HT1080 (cell line): ENCODE results near the gene DUSP10. TPM values are rescaled to one million over a fixed set of nuclear protein-coding genes. Genes with fewer than 3 reads are reported as not detected.

Experiments
- DNase-seq: peaks from one replicate; pipeline ENCODE4 v3.0.0-alpha.2; 2015; ENCODE audit warnings: low read depth
- total RNA-seq: library from RNA; depleted of rRNA; stranded (reverse); fragments of >200 nt; shearing (Covaris generic); gene quantifications from 2 replicates; pipeline ENCODE4 v1.2.3, GENCODE V29; 2014

The DUSP10 gene
- total RNA-seq, 1 experiment from 2014 or later, result 76.5 TPM

DNA sequence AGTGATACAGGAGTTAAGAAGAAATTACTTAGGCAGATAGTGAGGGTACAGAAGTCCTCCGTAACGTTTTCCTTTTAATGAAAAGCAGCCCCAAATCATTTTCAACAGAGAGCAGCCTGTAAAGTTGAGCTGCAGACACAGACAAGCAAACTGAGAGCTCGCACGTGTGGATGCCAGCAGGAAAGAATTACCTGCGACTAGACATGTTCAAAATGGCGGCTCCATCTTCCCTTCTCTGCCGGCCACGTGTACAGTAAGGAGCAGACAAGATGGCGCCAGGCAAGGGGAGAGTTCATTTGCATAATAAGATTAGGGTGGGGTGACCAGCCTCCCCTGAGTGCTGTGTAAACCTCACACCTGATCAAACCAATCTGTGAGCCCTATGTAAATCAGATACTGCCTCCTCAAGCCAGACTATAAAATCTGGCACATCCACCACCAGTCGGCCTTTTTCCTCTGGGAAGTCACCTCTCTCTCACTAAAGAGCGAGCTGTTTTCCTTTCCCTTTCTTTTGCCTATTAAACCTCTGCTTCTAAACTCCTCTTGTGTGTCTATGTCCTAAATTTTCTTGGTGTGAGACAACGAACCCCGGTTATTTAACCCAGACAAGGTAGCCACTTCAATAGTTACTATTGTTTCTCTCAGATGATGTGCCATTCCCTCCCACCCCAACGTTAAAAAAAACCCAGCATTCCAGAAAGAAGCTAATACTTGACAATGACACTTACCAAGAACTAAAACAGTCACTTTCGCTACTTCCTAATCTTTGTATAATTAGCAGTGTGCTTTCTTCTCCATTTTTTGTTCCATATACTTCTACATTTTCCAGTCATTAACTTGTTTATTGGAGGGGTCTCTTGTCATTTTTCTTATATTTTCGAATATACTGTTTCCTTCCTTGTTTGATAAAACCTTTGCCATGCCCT, 27.4 kb downstream of the DUSP10 start:
- DNase-seq, result no peak

DNA sequence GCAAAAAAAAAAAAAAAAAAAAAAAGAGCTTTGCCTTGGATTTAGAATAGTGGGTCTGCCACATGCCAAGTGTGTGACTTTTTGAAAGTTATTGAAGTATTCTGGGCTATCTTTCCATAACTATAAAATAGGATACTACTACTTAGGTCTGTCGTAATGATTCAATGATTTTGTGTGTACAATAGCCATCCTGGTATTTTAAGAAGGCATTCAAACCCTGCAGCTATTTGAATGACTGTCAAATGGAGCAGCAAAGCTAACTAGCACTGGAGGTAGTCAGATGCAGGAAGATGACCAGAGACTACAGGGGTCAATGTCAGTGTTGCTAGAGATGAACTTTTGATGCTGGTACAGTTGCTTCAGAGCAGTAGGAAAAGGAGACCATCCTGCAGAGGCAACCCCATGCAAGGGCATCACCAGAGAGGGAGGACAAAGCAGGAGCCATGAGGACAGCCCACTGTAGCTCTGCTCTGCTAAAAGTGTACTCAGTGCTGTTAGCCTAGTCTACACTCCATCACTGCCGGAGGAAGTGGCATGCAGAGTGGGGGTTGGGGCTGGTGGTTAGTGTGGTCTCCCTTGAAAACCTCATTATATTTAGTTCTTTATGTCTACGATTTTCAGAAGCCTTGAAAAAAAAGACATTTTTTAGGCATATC, 29.0 kb downstream of the DUSP10 start:
- no peak for DNase-seq

DNA sequence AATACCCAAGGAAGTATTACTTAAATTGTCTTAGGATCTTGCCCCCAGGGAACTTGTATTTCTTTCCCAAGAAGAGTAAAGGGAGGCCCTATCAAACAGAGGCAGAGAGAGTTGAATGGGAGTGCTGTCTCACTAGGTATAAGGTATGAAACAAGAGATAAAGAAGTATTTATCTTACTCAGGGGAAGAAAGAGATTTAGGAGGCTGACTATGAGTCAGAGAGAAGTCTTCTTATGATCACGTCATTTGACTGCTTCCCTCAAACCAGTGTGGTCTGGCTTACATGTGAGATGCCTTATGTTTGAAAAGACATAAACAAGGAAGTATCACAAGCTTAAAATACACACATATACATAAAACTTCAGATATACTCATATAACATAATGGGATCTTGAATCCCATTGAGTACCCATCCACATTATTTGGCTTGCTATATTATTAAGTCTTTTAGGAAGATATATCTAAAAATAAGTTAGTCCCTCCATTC, 29.6 kb downstream of the DUSP10 start:
- DNase-seq, result peak; percentile 81

DNA sequence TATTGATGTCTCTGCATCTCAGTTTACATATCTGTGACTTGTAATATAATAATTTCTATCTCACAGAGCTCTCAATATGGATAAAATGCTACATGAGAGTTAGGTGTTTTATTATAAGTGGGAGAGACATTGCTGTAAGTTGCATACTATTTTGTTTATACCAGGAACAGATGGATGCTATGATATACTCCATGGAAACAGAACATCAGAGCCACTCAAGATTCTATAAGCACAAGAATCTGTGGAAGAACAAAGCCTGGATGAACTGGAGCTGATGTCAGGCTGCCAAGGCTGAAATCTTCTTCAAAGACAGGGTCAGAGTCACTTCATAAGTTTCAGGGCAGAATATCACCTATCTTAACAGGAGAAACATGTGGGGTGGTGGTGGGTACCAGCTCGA, 30.2 kb downstream of the DUSP10 start:
- no peak for DNase-seq

DNA sequence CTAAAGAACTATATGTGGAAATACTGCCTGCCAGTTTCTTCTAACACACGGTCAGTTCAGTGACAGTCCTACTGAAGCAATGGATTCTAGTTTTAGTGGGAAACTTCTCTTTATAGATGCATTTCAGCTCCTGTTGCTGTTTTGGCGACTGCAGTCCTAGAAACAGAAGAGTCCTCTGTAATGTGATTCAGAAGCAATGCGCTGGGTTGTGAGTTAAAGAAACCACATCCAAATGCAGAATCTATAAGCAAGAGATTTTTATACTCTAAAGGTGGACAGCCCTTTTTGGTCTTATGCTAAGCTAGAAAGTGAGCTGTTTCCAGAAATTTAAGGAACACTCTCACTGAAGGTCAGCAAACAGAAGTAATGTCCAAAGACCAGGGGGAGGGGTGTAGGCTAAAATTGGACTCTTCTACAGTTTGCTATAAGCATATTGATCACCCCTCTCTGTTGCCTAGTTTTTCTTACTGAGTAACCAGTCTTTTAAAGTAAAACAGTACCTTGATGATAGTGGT, 30.8 kb downstream of the DUSP10 start:
- DNase-seq, result no peak

DNA sequence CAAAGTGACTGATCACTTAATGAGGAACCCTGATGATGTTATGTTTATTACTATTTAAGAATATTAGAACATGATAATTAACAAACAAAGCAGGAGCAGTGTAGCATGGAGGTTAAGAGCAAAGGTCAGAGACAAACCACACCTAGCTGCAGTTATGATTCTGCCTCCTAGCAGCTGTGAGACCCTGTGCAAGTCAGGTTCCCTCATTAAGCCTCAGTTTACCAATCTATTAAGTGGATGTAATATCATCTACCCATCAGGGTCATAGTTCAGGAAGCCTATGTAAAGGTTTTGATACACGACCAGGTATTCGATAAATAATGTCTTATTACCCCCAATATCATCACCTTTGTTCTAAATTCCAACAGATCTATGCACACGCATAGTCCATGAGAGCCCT, 32.0 kb downstream of the DUSP10 start:
- DNase-seq, result no peak

DNA sequence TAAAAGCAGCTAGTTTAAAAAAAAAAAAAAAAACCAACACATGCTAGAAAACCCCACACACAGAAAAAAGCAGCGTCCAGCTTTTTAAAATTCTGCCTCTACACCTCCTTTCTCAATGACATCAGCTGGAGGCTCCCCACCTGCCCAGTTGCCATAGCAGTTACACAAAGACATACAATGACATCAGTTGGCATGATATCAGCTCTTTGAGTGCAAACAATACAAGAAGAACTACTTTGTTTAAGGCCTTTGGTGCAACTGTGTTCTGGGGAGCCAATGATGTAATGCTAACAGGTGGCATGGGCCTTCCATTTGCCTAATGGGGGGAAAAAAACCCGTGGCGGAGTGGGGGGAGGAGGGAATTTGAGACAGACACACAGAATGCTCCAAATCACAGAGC, 32.9 kb downstream of the DUSP10 start:
- peak; percentile 46 for DNase-seq

DNA sequence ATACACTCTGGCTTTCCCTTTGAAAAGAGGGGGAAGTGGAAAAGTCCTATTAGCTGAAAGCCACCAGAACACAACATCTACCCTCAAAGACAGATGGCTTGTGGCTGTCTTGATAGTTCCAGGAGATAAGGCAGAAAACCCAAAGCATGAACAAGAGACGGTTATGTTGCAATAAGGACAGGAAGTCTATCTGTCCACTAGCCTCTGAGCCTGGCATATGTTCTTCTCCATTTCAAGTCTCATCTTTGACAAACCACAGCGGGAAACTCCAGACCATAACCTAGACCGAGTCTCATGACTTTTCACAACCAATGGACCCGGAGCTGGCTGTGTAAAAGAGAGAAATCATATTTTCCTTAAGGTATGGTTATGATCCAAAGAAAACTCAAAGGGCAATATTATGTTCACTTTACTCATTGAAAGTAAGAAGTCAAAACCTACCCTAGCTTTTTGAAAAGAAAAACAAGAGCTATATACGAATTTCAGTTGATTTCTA, 33.8 kb downstream of the DUSP10 start:
- peak; percentile 41 for DNase-seq

DNA sequence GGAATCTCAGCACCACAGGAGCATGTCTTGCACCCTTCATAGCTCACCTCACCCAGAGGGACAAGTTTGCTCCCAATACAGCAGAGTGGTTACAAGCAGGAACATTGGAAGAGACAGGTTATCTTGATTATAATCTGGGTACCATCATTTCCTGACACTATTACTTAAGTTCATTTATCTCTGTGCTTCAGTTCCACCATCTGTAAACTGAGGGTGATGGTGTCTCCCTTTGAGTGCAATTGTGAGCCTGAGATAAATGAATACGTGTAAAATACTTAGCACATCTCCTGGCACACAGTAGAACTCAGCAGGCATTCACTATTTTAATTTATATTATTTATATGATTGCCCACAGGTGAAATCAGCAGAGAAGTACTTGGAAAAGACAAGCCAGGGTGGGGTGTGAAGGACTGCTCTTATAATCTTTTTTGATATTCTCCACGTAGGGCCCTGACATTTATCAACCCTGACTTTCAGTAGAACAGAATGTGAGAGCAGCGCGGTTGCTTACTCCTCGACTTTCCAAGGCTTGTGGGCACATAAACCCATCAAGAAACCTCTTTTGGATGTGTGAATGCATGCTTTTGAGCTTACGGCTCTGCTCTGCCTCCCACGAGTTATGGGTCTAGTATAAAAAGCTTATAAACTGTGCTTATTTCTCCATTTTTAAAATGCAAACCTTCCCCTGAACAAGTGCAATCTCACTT, 34.9 kb downstream of the DUSP10 start:
- DNase-seq, result no peak

DNA sequence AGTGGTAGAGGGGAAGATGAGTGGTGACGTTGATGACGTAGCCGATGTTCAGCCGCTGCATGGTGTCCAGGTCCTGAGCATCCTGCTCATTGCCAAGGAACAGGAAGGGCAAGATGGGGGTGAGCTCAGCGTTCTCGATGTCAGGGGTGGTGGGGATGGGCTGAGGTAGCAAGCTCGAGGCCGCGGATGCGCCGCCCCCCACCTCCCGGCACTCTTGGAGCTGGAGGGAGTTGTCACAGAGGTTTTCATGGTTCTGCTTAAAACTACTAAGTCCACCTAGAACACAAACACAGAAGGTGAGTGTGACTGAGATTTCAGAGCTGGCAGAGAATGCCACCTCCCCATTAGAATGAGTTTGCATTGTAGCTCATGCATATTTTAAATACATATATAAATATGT, 35.7 kb downstream of the DUSP10 start:
- no peak for DNase-seq

DNA sequence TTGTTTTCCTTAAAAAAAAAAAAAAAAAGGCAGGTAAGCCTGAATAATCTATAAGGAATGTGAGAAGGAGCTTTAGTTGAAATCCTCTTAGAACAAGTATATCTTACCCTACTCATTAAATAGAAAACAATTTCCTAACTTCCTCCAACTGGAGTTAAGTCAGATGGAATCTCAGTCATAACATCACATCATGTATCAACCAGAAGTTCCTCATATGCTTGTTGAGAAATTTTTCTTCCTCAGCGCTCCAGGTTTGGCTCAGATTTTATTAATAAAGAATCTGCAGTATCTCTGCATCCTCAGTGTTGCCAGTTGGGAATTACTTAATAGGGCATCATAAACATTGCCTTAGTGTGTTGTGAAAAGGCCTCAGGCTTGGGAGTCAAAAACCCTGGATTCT, 37.6 kb downstream of the DUSP10 start:
- DNase-seq, result no peak

DNA sequence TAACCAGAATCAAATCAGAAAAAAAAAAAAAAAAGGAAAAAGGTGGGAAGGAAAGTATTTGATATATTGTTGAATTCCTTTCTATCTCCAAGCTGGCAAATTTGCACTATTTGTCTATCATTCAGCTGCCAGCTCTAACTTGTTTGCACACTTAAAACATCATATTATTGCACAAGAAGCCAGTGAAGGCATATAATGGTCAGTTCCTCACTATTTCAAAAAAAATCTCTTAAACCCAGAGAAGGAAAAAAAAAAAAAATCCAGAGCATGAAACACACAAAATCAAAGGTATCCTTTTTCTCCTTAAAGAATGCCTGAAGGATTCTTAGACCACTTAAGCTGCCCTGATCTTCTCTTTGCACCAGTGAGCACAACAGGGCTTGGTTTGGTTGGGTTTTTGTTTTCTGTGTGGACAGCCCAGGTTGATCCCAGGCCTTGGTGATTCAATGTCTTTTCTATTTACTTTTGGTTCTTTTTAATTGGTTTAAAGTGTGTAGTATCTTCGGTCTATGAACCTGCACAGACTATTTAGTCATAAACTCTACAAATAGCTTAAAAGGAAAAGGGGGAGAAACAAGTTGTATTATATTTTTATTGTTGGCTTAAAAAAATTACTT, 40.2 kb downstream of the DUSP10 start:
- DNase-seq, result no peak

DNA sequence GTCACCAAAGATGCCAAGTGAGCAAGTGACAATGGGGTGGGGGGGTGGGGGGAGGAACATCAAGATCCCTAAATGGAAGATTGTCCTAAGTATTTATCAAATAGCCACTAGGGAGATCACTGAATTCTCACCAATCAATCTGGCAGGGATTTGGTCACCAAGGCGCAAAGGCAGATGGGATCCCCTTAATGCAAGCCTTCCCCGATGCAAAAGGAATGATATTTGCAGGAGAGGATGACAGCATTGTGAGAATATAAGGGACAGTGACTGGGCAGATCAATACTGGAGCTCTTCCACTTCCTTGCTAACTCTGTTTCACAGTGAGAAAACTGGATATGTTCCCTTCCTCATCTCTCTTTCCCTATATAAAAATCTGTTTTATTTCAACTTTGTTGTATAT, 40.9 kb downstream of the DUSP10 start:
- no peak for DNase-seq

DNA sequence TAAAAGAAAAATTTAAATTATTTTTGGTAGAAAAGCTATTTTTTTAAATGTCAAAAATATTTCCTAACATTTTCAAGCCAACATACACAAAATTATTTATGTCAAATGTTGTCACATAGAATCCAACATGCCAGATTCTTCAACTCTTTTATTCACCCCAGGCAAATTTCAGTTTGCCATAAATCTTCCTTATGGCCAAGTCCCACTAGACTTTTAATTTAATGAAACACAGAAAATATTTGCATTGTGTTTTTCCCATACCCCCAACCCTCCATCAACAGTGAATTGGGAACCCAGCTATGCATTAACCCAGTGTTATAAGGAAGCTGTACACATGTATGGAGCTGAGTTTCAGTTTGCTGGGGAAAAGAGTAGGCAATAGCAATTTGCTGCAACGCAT, 41.4 kb downstream of the DUSP10 start:
- no peak for DNase-seq

DNA sequence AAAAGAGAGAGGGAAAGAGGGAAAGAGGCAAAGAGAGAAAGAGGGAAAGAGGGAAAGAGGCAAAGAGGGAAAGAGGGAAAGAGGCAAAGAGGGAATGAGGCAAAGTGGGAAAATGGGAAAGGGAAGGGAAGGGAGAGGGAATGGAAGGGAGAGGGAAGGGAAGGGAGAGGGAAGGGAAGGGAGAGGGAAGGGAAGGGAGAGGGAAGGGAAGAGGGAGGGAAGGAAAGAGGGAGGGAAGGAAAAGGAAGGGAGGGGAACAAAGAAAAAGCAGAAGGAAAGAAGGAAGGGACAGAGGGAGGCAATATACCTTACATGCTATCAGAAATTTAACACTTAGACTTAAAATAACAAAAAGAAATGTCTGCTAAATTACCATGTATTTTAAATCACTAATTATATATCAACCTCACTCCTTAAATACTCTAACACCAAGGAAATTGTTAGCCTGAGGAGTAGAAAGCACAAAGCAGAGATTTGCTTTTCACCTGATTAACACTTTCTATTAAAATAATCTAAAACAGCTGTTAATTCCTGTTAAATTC, 41.8 kb downstream of the DUSP10 start:
- no peak for DNase-seq

DNA sequence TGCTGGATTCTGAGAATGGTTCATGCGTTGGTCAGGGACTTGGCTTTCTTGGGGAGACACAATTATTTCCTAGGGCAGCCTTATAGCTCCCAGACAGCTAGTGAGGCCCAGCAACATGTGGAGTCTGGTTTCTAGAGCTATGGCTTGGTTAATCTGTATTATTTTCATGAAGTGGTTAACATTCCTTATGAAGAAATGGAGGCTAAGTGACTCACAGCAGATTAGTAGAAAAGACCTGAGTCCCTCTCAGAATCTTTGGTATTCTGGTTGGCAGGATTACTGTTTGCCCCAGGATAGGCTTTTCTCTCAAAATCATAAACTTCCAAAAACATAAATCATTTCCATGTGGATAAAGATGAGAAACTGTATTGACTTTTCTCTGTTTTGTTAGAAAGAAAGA, 42.3 kb downstream of the DUSP10 start:
- no peak for DNase-seq

DNA sequence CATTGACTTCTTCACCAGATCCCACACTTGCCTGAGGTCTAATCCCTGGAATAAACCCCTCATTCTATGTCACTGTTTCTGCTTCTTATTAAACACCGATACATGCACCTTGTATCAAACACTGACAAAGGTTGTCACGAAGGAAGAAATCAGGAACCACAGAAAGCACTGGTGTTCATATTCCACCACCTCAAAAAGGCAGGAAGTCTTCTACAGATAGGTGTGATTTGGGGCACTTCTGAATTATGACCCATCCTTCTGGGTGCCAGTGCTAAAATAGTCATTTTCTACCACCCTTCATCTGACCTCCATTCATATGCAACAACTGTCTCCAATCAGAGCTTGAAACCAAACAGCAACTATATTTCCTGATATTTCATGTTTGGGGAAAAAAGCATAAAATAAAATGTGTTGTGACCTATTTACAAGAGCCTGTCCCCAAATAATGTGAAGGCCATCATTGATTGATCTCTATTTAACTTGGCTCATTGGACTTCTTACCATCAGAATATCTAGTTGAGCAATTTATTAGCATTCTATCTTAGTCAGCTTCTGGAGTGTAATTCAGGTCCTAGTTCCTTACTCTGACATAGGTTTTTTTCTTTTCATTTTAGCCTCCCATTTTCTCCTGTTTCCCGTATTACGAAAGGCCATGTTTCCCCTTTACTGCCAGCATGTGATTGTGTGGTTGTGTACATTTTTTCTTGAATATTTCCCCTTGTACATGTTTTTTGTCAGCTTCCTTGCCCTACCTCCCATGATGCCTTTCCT, 43.1 kb downstream of the DUSP10 start:
- no peak for DNase-seq

DNA sequence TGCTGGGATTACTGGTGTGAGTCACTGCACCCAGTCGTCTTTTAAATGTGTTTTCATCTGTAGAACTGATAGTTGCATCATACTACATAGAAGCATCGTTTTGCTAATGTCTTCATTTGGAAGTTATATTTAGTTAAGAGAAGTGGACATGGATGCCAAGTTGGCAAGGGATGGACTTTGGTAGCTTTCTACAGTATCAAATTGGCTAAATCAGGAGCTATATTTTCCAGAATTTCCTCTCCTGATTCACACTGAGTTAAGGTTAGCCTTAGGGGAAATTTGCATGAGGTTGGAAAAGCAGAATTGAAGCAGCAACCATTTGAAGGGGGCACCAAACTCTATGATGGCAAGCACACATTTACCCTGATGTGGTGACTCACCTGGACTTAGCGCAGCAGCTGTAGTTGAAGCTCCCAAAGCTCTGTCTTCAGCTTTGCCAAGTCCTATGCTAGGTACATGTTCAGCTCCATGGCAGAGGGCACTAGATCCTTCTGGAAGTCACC, 43.9 kb downstream of the DUSP10 start:
- no peak for DNase-seq

DNA sequence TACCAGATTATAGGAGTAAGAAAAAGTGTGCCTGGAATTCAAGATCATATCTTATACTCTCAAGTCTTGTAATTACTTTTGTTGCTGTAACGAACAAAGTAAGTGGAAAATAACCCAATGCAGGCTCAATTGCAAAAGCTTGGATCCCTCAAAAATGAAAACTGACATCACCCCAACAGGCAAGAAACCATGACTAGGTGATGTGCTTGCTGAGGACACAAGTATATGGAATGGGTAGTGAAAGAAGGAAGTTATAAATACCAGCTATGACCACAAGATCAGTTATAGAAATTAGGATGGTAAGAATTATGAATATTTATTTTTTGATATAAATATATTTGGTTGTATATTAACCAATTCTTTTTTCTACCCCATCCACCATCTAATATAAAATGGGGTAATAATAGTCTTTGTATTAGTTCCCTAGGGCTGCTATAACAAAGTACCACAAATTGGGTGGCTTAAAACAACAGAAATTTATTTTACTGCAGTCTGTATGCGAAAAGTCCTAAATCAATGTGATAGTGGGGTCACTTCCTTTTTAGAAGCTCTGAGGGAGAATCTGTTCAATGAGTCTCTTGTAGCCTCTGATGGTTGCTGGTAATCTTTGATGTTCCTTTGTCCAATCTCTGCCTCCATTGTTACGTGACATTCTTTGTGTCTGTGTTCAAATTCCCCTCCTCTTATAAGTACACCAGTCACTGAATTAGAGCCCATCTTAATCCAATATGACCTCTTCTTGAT, 45.0 kb downstream of the DUSP10 start:
- no peak for DNase-seq
